ENCODE results near the gene MVB12A. TPM values are rescaled to one million over a fixed set of nuclear protein-coding genes. Genes with fewer than 3 reads are reported as not detected.
A peak's percentile ranks its signal among the peaks of the same experiment; 100 is the strongest.

The MVB12A gene
- total RNA-seq, 2 experiments from 2014 or later, result 27.6 to 32.6 TPM

- POLR2A ChIA-PET, result no interaction called here
- Mint-ChIP-seq H3K36me3 (ENCODE audit: low read depth) (no peaks in the 10 kb centered on the region), H3K9me3 (ENCODE audit: low read depth) (no peaks in the 10 kb centered on the region), H3K27me3 (no peaks in the 10 kb centered on the region), H3K4me1 (peaks cover 18% of the 10 kb centered on the region), H3K4me3 (no peak overlapping the region), H3K27ac (no peak overlapping the region)
- intact Hi-C loops (cut with DNase I, micrococcal nuclease), result loop anchor here (1.0 to 5.0 kb wide), 9 partner anchors 13 to 205 kb away; partner anchors contain the start of genes CCDC194 (in 1 of the 2) and GTPBP3 (in 1 of the 2)
- ATAC-seq (no peak), DNase-seq (no peak)
- CTCF ChIA-PET, result interaction anchor here (0.6 to 2.7 kb wide), 13 partner anchors 10 to 139 kb away, joined by 3 to 9 read pairs (median 4); no protein-coding TSS in a partner anchor
Measured at GRCh38 chr19:17466487-17466850, 46.6 kb downstream of the MVB12A start.

DNA sequence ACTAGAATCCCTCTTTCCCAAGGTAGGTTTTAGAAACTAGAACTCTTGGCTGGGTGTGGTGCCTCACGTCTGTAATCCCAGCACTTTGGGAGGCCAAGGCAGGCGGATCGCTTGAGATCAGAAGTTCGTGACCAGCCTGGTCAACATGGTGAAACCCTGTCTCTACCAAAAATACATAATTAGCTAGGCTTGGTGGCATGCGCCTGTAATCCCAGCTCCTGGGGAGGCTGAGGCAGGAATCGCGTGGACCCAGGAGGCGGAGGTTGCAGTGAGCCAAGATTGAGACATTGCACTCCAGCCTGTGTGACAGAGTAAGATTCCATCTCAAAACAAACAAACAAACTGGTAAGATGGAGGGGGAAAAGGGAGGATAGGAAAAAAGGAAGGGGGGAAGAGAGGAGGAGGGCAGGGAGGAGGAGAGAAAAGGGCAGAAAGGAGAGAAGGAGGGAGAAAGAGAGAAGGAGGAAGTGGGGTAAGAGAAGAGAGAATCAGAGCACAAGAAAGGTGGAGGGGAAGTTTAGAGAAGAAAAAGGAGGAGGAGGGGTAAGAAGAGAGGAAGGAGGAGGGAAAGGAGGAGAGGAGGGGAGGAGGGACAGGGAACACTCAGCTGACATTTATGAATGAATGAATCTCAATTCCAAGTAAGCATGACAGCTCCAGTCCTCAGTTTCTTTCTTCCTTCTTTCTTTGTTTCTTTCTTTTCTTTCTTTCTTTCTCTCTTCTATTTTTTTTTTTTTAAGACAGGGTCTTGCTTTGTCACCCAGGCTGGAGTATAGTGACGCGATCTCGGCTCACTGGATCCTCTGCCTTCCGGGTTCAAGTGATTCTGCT, 47.8 kb downstream of the MVB12A start:
- ATAC-seq, result no peak
- intact Hi-C loops (cut with DNase I, micrococcal nuclease), result loop anchor here (2.0 to 5.0 kb wide), 4 partner anchors 15 to 175 kb away; partner anchors contain the start of genes CCDC194 (in 1 of the 2) and GTPBP3 (in 1 of the 2)

GRCh38 chr19:17468302-17469091, 48.6 kb downstream of the MVB12A start:
- intact Hi-C loops (cut with DNase I, micrococcal nuclease), result loop anchor here (5.0 kb wide), 3 partner anchors 76 to 176 kb away; partner anchors contain the start of genes CCDC194 (in 1 of the 2) and GTPBP3 (in 1 of the 2)

More for the DNA sequence above, 47.8 kb downstream of the MVB12A start:
- no peak for DNase-seq
- Mint-ChIP-seq H3K27me3 (no peaks in the 10 kb centered on the region), H3K4me1 (peaks cover 18% of the 10 kb centered on the region), H3K9me3 (ENCODE audit: low read depth) (no peaks in the 10 kb centered on the region), H3K36me3 (ENCODE audit: low read depth) (no peaks in the 10 kb centered on the region), H3K27ac (no peak overlapping the region), H3K4me3 (no peak overlapping the region)
- POLR2A ChIA-PET, result no interaction called here
- CTCF ChIA-PET, result interaction anchor here (0.6 to 0.8 kb wide), 2 partner anchors 33 to 291 kb away, joined by 3 read pairs; no protein-coding TSS in a partner anchor

DNA sequence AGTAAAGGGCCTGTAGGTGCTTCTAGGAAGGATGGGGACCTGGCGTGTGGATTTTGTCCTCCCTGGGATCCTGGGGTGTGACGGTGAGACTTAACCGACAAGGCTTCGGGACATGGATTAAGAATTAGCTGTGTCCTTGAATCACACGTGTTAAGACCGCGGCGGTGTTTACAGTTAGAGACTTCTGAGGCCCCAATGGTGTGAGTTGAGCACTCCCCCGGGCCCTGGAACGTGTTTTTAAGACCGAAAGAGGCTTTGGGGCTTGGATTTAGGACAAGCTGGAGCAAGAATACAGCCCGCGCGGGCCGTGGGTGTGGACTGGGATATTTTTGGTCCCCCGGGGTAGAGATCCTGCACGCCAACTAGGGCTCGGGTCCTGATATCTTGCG, 49.2 kb downstream of the MVB12A start:
- Mint-ChIP-seq H3K36me3 (ENCODE audit: low read depth) (no peaks in the 10 kb centered on the region), H3K27ac (peak overlapping the region; percentile 29), H3K27me3 (no peaks in the 10 kb centered on the region), H3K4me3 (peak overlapping the region; percentile 86), H3K9me3 (ENCODE audit: low read depth) (no peaks in the 10 kb centered on the region), H3K4me1 (peaks cover 25% of the 10 kb centered on the region)
- CTCF ChIA-PET, result interaction anchor here (0.7 to 0.9 kb wide), 3 partner anchors 17 to 80 kb away, joined by 3 to 4 read pairs (median 3); partner anchors contain the start of gene BST2
- no peak for DNase-seq
- intact Hi-C loops (cut with DNase I, micrococcal nuclease), result loop anchor here (5.0 kb wide), 3 partner anchors 77 to 177 kb away; partner anchors contain the start of genes CCDC194 (in 1 of the 2) and GTPBP3 (in 1 of the 2)
- POLR2A ChIA-PET, result interaction anchor here (0.5 kb wide), 1 partner anchor 42 kb away, joined by 6 read pairs; no protein-coding TSS in a partner anchor
- ATAC-seq, result no peak

More at GRCh38 chr19:17468302-17469091, 48.6 kb downstream of the MVB12A start:
- CTCF ChIA-PET, result interaction anchor here (0.7 to 0.9 kb wide), 4 partner anchors 17 to 81 kb away, joined by 3 to 4 read pairs (median 3); partner anchors contain the start of gene BST2
- DNase-seq (no peak), ATAC-seq (no peak)
- POLR2A ChIA-PET, result no interaction called here
- Mint-ChIP-seq H3K9me3 (ENCODE audit: low read depth) (no peaks in the 10 kb centered on the region), H3K4me1 (peaks cover 25% of the 10 kb centered on the region), H3K27ac (no peak overlapping the region), H3K27me3 (no peaks in the 10 kb centered on the region), H3K36me3 (ENCODE audit: low read depth) (no peaks in the 10 kb centered on the region), H3K4me3 (peak overlapping the region; percentile 86)

- Mint-ChIP-seq H3K4me1 (peaks cover 25% of the 10 kb centered on the region), H3K4me3 (peak overlapping the region; percentile 86), H3K36me3 (ENCODE audit: low read depth) (no peaks in the 10 kb centered on the region), H3K27me3 (no peaks in the 10 kb centered on the region), H3K9me3 (ENCODE audit: low read depth) (no peaks in the 10 kb centered on the region), H3K27ac (peak overlapping the region; percentile 91)
- POLR2A ChIA-PET, result interaction anchor here (0.5 kb wide), 1 partner anchor 41 kb away, joined by 6 read pairs; no protein-coding TSS in a partner anchor
- DNase-seq, result peak; percentile 95
- ATAC-seq, result peak; percentile 87
- CTCF ChIA-PET, result interaction anchor here (0.7 to 2.6 kb wide), 4 partner anchors 18 to 79 kb away, joined by 3 to 9 read pairs (median 4); partner anchors contain the start of gene BST2
- intact Hi-C loops (cut with DNase I, micrococcal nuclease), result loop anchor here (1.0 to 5.0 kb wide), 16 partner anchors 16 to 394 kb away; partner anchors contain the start of genes BABAM1 (in 1 of the 2), CCDC194 (in 1 of the 2), COLGALT1 (in 1 of the 2) and DDA1 (in 1 of the 2)
Measured at GRCh38 chr19:17469481-17470067, 49.7 kb downstream of the MVB12A start.

- peak; percentile 90 for ATAC-seq
- peak within 1 kb of the TSS; percentile 91 for H3K27ac Mint-ChIP-seq
- ChIA-PET CTCF (interaction anchor here (0.6 to 2.6 kb wide), 2 partner anchors 26 to 27 kb away, joined by 3 to 9 read pairs; no protein-coding TSS in a partner anchor), POLR2A (no interaction called here)
- intact Hi-C loops (cut with DNase I, micrococcal nuclease), result loop anchor here in 1 of 2 experiments (1.0 to 5.0 kb wide), 13 partner anchors 17 to 395 kb away; partner anchors contain the start of genes BABAM1, COLGALT1, DDA1 and HAUS8
- DNase-seq, result peak; percentile 93
- no peaks in the 10 kb centered on the region for H3K36me3 Mint-ChIP-seq (ENCODE audit: low read depth)
- no peaks in the 10 kb centered on the region for H3K9me3 Mint-ChIP-seq (ENCODE audit: low read depth)
- peaks cover 25% of the 10 kb centered on the region for H3K4me1 Mint-ChIP-seq
- H3K27me3 Mint-ChIP-seq, result no peaks in the 10 kb centered on the region
- peak within 1 kb of the TSS; percentile 86 for H3K4me3 Mint-ChIP-seq
Measured at GRCh38 chr19:17470068-17470841, 50.4 kb downstream of the MVB12A start, which contains the start of gene SLC27A1. TSS of gene SLC27A1 (plus strand) at chr19:17470524. CDS start at chr19:17470541, 17 bp downstream.

- ATAC-seq, result no peak
- H3K27me3 Mint-ChIP-seq, result no peaks in the 10 kb centered on the region
- DNase-seq, result no peak
- peaks cover 21% of the 10 kb centered on the region for H3K4me1 Mint-ChIP-seq
- ChIA-PET CTCF (interaction anchor here (0.5 to 2.6 kb wide), 4 partner anchors 24 to 77 kb away, joined by 3 to 9 read pairs (median 3); partner anchors contain the start of gene CCDC194), POLR2A (no interaction called here)
- H3K36me3 Mint-ChIP-seq (ENCODE audit: low read depth), result no peaks in the 10 kb centered on the region
- intact Hi-C loops (cut with DNase I, micrococcal nuclease), result loop anchor here in 1 of 2 experiments (2.0 to 5.0 kb wide), 2 partner anchors 81 to 371 kb away; no protein-coding TSS in a partner anchor
- no peaks in the 10 kb centered on the region for H3K9me3 Mint-ChIP-seq (ENCODE audit: low read depth)
- peak overlapping the region; percentile 86 for H3K4me3 Mint-ChIP-seq
- H3K27ac Mint-ChIP-seq, result no peak overlapping the region
Measured at GRCh38 chr19:17471410-17472125, 51.7 kb downstream of the MVB12A start.

DNA sequence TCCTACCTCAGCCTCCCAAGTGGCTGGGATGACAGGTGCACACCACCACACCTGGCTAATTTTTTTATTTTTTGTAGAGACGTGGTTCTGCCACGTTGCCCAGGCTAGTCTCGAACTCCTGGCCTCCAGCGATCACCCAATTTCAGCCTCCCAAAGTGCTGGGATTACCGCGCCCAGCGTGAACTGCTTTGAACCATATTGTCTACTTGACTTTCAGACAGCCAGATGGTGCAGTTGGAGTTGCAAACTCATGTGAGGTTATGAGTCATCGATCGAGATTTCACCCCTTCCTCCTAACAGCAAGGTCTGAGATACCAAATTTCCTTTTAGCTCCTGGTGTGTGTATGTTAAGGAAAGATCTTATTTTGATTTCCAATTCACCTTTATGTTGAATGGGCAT, 53.2 kb downstream of the MVB12A start:
- ChIA-PET CTCF (interaction anchor here (0.6 kb wide), 1 partner anchor 110 kb away, joined by 3 read pairs; no protein-coding TSS in a partner anchor), POLR2A (no interaction called here)
- Mint-ChIP-seq H3K27me3 (no peaks in the 10 kb centered on the region), H3K4me3 (no peak overlapping the region), H3K36me3 (ENCODE audit: low read depth) (no peaks in the 10 kb centered on the region), H3K4me1 (peaks cover 21% of the 10 kb centered on the region), H3K9me3 (ENCODE audit: low read depth) (no peaks in the 10 kb centered on the region), H3K27ac (no peak overlapping the region)
- ATAC-seq (no peak), DNase-seq (peak; percentile 51)
- intact Hi-C loops (cut with DNase I, micrococcal nuclease), result loop anchor here in 1 of 2 experiments (5.0 kb wide), 1 partner anchor 369 kb away; no protein-coding TSS in a partner anchor

Data from activated CD4-positive, alpha-beta T cell treated with anti-CD3 and anti-CD28 coated beads for 36 hours (primary cell).